ENCODE results near the gene LCE7A.

The LCE7A gene

DNA sequence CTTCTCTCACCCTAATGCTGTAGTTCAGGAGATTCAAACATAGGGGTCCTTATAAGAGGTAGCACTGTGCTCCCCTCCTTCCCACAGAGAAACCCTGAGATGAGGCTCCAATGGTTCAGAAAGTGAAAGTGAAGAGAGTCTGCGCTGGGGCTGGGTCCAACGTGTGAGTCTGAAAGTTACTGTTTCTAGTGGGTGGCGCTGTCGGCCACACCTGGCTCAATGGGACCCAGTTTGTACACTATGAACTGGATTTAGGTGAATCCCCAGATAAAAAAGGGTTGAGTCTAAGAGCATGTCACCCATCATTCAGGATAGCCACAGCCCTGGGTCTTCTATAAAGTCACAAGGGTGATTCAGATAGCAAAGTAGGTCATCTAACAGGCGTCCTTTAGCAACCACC, 21.1 kb downstream of the LCE7A start:
- no peak overlapping the region for H3K27ac ChIP-seq (ENCODE audit: low read length)

DNA sequence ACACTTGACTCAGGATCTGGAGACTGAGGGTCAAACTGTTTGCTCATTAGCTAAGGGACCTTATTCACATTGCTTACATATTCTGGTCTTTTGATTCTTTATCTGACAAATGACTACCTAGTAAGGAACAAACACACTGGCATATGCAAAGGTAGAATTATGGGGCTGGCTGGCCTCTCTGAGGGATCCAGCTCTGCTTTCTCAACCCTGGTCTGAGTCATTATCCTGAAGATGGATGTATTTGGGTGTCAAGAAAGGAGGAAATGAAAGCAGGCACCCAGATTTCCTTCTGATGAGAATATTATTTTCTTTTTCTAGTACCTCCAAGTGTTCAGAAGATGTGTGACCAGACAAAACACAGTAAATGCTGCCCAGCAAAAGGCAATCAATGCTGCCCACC, 24.3 kb downstream of the LCE7A start:
- no peak overlapping the region for H3K27ac ChIP-seq (ENCODE audit: low read length)

More for the DNA sequence above, 21.1 kb downstream of the LCE7A start:
- H3K4me3 ChIP-seq (ENCODE audit: low read depth in 1 of 2, low read length in 2 of 2) = no peak overlapping the region
- H3K4me1 ChIP-seq (ENCODE audit: control insufficient read depth in 1 of 2, insufficient read depth in 2 of 2, low read length in 2 of 2) = peaks cover 0 to 5% of the 10 kb centered on the region in 2 donors
- H3K27me3 ChIP-seq (ENCODE audit: low read depth, low read length) = no peaks in the 10 kb centered on the region
- no peaks in the 10 kb centered on the region for H3K9me3 ChIP-seq (ENCODE audit: control insufficient read depth in 1 of 2, low read length in 2 of 2)
- H3K36me3 ChIP-seq (ENCODE audit: control insufficient read depth in 1 of 2, insufficient read depth in 2 of 2, low read length in 2 of 2) = no peaks in the 10 kb centered on the region

DNA sequence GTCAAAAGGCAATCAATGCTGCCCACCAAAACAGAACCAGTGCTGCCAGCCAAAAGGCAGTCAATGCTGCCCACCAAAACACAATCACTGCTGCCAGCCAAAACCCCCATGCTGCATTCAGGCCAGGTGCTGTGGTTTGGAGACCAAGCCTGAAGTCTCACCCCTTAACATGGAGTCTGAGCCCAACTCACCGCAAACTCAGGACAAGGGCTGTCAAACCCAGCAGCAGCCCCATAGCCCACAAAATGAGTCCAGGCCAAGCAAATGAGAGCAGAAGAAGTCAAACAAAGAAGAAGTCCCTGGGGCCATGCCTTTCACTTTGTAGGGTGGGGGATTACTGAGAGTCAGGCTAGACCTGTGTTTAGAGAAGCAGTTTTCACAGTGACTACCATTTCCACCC, 24.7 kb downstream of the LCE7A start:
- no peaks in the 10 kb centered on the region for H3K9me3 ChIP-seq (ENCODE audit: control insufficient read depth in 1 of 2, low read length in 2 of 2)
- H3K27ac ChIP-seq (ENCODE audit: low read length) = no peak overlapping the region

More for the DNA sequence above, 24.3 kb downstream of the LCE7A start:
- no peaks in the 10 kb centered on the region for H3K9me3 ChIP-seq (ENCODE audit: control insufficient read depth in 1 of 2, low read length in 2 of 2)
- no peaks in the 10 kb centered on the region for H3K36me3 ChIP-seq (ENCODE audit: control insufficient read depth in 1 of 2, insufficient read depth in 2 of 2, low read length in 2 of 2)
- H3K4me3 ChIP-seq (ENCODE audit: low read depth in 1 of 2, low read length in 2 of 2) = no peak overlapping the region
- H3K27me3 ChIP-seq (ENCODE audit: low read depth, low read length) = no peaks in the 10 kb centered on the region
- peaks cover 0 to 14% of the 10 kb centered on the region in 2 donors for H3K4me1 ChIP-seq (ENCODE audit: control insufficient read depth in 1 of 2, insufficient read depth in 2 of 2, low read length in 2 of 2)

DNA sequence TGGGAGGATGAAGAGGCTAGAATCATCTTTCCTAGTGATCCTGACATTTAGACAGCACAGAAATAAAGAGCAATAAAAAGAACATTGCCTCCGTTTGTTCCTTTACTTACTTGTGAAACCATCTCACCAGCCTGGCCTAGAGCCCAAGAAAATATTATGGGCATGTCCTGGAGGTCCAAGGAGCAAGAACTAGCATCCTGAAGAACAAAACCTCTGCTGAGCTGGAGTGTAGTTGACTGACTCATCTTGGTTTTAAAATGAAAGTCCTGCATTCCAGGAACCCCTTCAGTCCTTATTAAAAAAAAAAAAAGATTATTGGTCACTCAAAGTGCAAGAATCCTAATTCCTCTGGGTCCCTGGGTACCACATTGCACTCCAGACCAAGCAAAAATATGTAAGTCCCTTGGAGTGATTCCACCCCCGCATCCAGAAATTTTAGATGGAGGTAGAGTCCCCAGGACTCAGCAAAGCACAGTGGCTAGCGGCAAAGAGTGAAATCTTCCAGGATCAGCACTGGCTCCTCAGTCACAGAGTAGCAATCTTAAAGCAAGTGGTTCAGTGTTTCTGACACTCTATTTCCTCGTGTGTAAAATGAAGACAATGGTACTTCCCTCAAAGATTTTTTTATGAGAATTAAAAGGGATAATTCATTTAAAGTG, 25.3 kb downstream of the LCE7A start:
- no peak overlapping the region for H3K4me3 ChIP-seq (ENCODE audit: low read depth in 1 of 2, low read length in 2 of 2)
- H3K36me3 ChIP-seq (ENCODE audit: control insufficient read depth in 1 of 2, insufficient read depth in 2 of 2, low read length in 2 of 2) = no peaks in the 10 kb centered on the region
- H3K9me3 ChIP-seq (ENCODE audit: control insufficient read depth in 1 of 2, low read length in 2 of 2) = no peaks in the 10 kb centered on the region
- no peaks in the 10 kb centered on the region for H3K27me3 ChIP-seq (ENCODE audit: low read depth, low read length)
- peaks cover 0 to 14% of the 10 kb centered on the region in 2 donors for H3K4me1 ChIP-seq (ENCODE audit: control insufficient read depth in 1 of 2, insufficient read depth in 2 of 2, low read length in 2 of 2)
- no peak overlapping the region for H3K27ac ChIP-seq (ENCODE audit: low read length)

More for the DNA sequence above, 24.7 kb downstream of the LCE7A start:
- H3K27me3 ChIP-seq (ENCODE audit: low read depth, low read length) = no peaks in the 10 kb centered on the region
- H3K4me1 ChIP-seq (ENCODE audit: control insufficient read depth in 1 of 2, insufficient read depth in 2 of 2, low read length in 2 of 2) = peaks cover 0 to 14% of the 10 kb centered on the region in 2 donors
- H3K4me3 ChIP-seq (ENCODE audit: low read depth in 1 of 2, low read length in 2 of 2) = no peak overlapping the region
- H3K36me3 ChIP-seq (ENCODE audit: control insufficient read depth in 1 of 2, insufficient read depth in 2 of 2, low read length in 2 of 2) = no peaks in the 10 kb centered on the region

DNA sequence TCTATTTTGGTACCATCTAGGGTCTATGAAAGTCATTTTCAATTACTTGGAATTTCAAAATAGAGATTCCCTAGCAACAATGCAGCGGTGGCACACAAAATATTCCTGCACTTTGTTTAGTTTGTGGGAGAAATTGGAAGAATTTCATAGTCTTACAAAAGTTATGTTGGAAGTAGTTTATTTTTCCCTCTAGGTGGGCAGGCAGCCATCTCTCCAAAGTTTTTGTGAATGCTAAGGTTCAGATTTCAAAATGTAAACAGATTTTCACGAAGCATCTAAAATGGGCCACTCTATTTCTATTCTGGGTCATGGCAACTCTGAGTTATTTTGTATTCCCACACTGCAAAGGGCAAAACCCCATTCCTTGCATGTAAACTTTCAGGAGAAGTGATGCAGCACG, 26.3 kb downstream of the LCE7A start:
- H3K4me3 ChIP-seq (ENCODE audit: low read depth in 1 of 2, low read length in 2 of 2) = no peak overlapping the region
- H3K9me3 ChIP-seq (ENCODE audit: control insufficient read depth in 1 of 2, low read length in 2 of 2) = no peaks in the 10 kb centered on the region
- peaks cover 0 to 14% of the 10 kb centered on the region in 2 donors for H3K4me1 ChIP-seq (ENCODE audit: control insufficient read depth in 1 of 2, insufficient read depth in 2 of 2, low read length in 2 of 2)
- H3K27me3 ChIP-seq (ENCODE audit: low read depth, low read length) = no peaks in the 10 kb centered on the region
- H3K36me3 ChIP-seq (ENCODE audit: control insufficient read depth in 1 of 2, insufficient read depth in 2 of 2, low read length in 2 of 2) = no peaks in the 10 kb centered on the region
- H3K27ac ChIP-seq (ENCODE audit: low read length) = no peak overlapping the region

DNA sequence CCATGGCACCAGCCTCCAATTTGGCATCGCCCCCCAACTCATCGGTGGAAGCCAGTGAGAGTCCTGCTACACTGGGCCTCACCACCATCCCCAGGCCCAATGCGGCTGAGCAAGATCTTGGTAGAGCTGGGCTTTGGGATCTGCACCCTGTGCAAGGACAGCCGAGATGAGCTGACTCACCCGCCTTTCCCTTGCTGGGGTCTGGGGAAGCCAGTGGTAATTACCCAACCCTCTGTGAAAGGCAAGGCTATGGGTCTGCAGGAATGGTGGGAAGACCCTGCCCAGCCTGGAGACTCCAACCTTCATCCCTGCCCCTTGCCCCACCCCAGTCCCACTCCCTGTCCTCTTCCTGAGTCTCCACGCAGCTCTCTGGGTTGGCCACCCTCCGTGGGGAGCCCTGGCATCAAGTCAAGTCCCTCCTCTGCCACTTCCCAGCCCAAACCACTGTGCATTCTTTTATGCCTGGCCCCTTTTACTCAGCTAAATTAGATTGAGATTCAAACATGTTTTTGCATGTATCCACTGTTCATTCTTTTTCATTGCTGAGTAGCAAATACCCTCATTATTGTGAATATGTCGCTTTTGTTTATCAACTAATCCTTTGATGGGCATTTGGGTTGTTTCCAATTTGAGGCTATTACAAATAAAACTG, 27.1 kb downstream of the LCE7A start:
- H3K36me3 ChIP-seq (ENCODE audit: control insufficient read depth in 1 of 2, insufficient read depth in 2 of 2, low read length in 2 of 2) = no peaks in the 10 kb centered on the region
- peaks cover 0 to 14% of the 10 kb centered on the region in 2 donors for H3K4me1 ChIP-seq (ENCODE audit: control insufficient read depth in 1 of 2, insufficient read depth in 2 of 2, low read length in 2 of 2)
- H3K27me3 ChIP-seq (ENCODE audit: low read depth, low read length) = no peaks in the 10 kb centered on the region
- no peak overlapping the region for H3K27ac ChIP-seq (ENCODE audit: low read length)
- H3K9me3 ChIP-seq (ENCODE audit: control insufficient read depth in 1 of 2, low read length in 2 of 2) = no peaks in the 10 kb centered on the region
- H3K4me3 ChIP-seq (ENCODE audit: low read depth in 1 of 2, low read length in 2 of 2) = no peak overlapping the region

DNA sequence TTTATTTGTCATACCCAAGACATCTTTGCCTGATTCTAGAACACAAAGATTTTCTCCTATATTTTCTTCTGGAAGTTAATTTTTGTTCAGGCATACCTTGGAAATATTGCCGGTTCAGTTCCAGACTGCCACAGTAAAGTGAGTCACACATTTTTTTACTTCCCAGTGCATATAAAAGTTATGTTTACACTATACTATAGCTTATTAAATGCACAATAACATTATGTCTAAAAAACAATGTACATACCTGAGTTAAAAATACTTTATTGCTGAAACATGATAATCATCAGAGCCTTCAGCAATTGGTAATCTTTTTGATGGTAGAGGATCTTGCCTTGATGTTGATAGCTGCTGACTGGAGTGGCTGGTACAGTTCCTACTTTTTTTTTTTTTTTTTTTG, 28.3 kb downstream of the LCE7A start:
- Histone ChIP-seq H3K4me1 (ENCODE audit: control insufficient read depth in 1 of 2, insufficient read depth in 2 of 2, low read length in 2 of 2) (peaks cover 0 to 14% of the 10 kb centered on the region in 2 donors), H3K9me3 (ENCODE audit: control insufficient read depth in 1 of 2, low read length in 2 of 2) (no peaks in the 10 kb centered on the region), H3K27me3 (ENCODE audit: low read depth, low read length) (no peaks in the 10 kb centered on the region), H3K27ac (ENCODE audit: low read length) (no peak overlapping the region), H3K4me3 (ENCODE audit: low read depth in 1 of 2, low read length in 2 of 2) (no peak overlapping the region), H3K36me3 (ENCODE audit: control insufficient read depth in 1 of 2, insufficient read depth in 2 of 2, low read length in 2 of 2) (no peaks in the 10 kb centered on the region)

DNA sequence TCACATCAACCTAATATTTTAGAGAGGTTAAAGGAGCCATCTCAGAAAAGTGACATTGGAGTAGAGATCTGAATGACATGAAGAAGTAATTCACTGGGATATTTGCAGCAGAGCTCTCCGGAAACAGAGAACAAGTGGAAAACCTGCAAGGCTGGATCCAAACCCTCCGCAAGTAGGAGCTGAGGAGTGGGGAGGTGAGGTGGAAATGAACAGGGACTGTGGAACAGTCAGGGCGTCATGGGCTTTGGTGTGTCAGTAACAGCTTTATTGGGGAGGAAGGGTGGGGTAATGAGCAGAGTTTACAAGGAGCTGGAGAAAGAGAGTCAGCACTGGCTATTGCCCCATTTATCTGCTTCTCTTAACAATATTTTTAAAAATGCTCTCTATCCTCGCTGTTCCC, 39.2 kb downstream of the LCE7A start:
- peaks cover 0 to 4% of the 10 kb centered on the region in 2 donors for H3K4me1 ChIP-seq (ENCODE audit: control insufficient read depth in 1 of 2, insufficient read depth in 2 of 2, low read length in 2 of 2)
- no peaks in the 10 kb centered on the region for H3K27me3 ChIP-seq (ENCODE audit: low read depth, low read length)
- H3K27ac ChIP-seq (ENCODE audit: low read length) = no peak overlapping the region
- H3K4me3 ChIP-seq (ENCODE audit: low read depth in 1 of 2, low read length in 2 of 2) = no peak overlapping the region
- H3K9me3 ChIP-seq (ENCODE audit: control insufficient read depth in 1 of 2, low read length in 2 of 2) = no peaks in the 10 kb centered on the region
- no peaks in the 10 kb centered on the region for H3K36me3 ChIP-seq (ENCODE audit: control insufficient read depth in 1 of 2, insufficient read depth in 2 of 2, low read length in 2 of 2)

DNA sequence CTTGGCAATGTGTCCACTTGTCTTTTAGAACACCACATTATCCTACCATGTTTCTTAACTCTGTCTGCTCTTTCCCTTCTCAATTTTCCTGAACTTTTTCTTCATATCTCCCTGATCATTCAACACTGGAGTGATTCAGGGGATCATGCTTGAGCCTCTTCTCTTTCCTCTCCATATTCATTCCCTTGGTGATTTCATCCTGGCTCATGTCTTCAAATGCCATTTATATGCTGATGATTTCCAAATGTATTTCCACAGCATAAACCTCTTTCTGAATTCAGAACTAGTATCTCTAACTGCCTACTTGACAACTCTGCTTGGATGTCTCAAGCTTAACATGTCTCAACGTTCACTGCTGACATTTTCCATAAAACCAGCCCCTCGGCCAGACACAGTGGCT, 40.1 kb downstream of the LCE7A start:
- Histone ChIP-seq H3K27ac (ENCODE audit: low read length) (no peak overlapping the region), H3K27me3 (ENCODE audit: low read depth, low read length) (no peaks in the 10 kb centered on the region), H3K4me1 (ENCODE audit: control insufficient read depth in 1 of 2, insufficient read depth in 2 of 2, low read length in 2 of 2) (peaks cover 0 to 4% of the 10 kb centered on the region in 2 donors), H3K9me3 (ENCODE audit: control insufficient read depth in 1 of 2, low read length in 2 of 2) (no peaks in the 10 kb centered on the region), H3K4me3 (ENCODE audit: low read depth in 1 of 2, low read length in 2 of 2) (no peak overlapping the region), H3K36me3 (ENCODE audit: control insufficient read depth in 1 of 2, insufficient read depth in 2 of 2, low read length in 2 of 2) (no peaks in the 10 kb centered on the region)

DNA sequence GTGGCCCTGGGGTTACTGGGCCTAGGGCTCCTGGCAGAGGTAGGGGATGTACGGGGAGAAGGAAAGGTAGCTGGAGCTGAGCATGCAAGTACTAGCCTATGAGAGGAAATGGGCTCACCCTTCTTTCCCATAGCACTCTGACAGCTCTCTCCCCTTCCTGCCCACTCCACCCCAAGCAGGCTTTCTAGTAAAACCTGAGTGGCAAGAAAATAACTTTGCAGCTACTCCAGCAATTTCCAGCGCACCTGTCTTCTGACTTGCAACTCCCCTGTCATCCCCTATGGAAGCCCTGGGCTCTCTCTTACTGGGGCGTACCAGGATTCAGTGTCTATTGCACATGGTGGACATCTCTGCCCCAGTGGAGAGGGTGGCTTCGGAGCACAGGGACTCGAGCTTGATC, 41.8 kb downstream of the LCE7A start:
- no peak overlapping the region for H3K4me3 ChIP-seq (ENCODE audit: low read depth in 1 of 2, low read length in 2 of 2)

DNA sequence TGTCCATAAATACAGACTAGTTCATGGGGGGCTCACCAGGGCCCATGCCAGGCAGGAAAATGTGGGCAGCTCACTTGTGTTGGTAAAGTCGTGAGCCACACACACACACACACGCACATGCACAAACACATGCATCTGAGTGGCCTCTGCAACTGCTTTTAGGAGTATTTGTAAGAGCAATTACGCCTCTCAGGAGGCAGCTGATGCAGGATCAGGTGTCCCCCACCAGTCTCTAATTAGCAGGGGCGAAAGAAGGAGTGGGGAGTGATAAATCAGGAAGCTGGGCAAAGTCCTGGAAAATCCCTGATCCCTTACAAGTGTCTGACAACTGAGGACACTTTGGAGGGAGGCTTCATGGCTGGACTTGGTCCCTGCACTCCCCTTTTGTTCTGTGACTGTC, 42.8 kb downstream of the LCE7A start:
- Histone ChIP-seq H3K27me3 (ENCODE audit: low read depth, low read length) (no peaks in the 10 kb centered on the region), H3K4me3 (ENCODE audit: low read depth in 1 of 2, low read length in 2 of 2) (no peak overlapping the region), H3K36me3 (ENCODE audit: control insufficient read depth in 1 of 2, insufficient read depth in 2 of 2, low read length in 2 of 2) (no peaks in the 10 kb centered on the region), H3K9me3 (ENCODE audit: control insufficient read depth in 1 of 2, low read length in 2 of 2) (no peaks in the 10 kb centered on the region), H3K4me1 (ENCODE audit: control insufficient read depth in 1 of 2, insufficient read depth in 2 of 2, low read length in 2 of 2) (no peaks in the 10 kb centered on the region), H3K27ac (ENCODE audit: low read length) (no peak overlapping the region)

More for the DNA sequence above, 41.8 kb downstream of the LCE7A start:
- H3K36me3 ChIP-seq (ENCODE audit: control insufficient read depth in 1 of 2, insufficient read depth in 2 of 2, low read length in 2 of 2) = no peaks in the 10 kb centered on the region
- H3K27me3 ChIP-seq (ENCODE audit: low read depth, low read length) = no peaks in the 10 kb centered on the region
- H3K27ac ChIP-seq (ENCODE audit: low read length) = no peak overlapping the region
- H3K9me3 ChIP-seq (ENCODE audit: control insufficient read depth in 1 of 2, low read length in 2 of 2) = no peaks in the 10 kb centered on the region
- H3K4me1 ChIP-seq (ENCODE audit: control insufficient read depth in 1 of 2, insufficient read depth in 2 of 2, low read length in 2 of 2) = no peaks in the 10 kb centered on the region
